HepG2 (cell line): Measurements from ENCODE around the gene PLEKHG4. TPM values are rescaled to one million over a fixed set of nuclear protein-coding genes. Genes with fewer than 3 reads are reported as not detected.

ENCODE experiments used
- FOXP1 ChIP-seq, 2 experiments: fragments of 450-650 bp in 1 of 2; IDR thresholded peaks; 2 replicates each; pipeline ENCODE4 v1.6.1; 2017 to 2018; ENCODE audit warnings: antibody characterized with exemption in 1 of 2
- HNRNPL ChIP-seq: fragments of 200-400 bp; formaldehyde crosslinking; IDR thresholded peaks from 2 replicates; pipeline ENCODE4 v1.6.1; 2017; ENCODE audit warnings: mild to moderate bottlenecking, low read depth, low read length
- KAT8 ChIP-seq: IDR thresholded peaks from 2 replicates; pipeline ENCODE4 v1.6.1; 2016; ENCODE audit warnings: missing genetic modification reagents, missing compliant biosample characterization
- NCOR1 ChIP-seq: fragments of 200-600 bp; sonication (generic); IDR thresholded peaks from 2 replicates; pipeline ENCODE4 v1.7.0; 2017; ENCODE audit warnings: antibody characterized with exemption, low read length, borderline replicate concordance
- NR3C1 ChIP-seq: sonication (generic); formaldehyde crosslinking; IDR thresholded peaks from 2 replicates; pipeline ENCODE4 v1.4.0; 2020; ENCODE audit warnings: missing genetic modification reagents
- PAX8 ChIP-seq: sonication (generic); formaldehyde crosslinking; IDR thresholded peaks from 2 replicates; pipeline ENCODE4 v1.8.0; 2022; ENCODE audit warnings: mild to moderate bottlenecking, missing genetic modification reagents, borderline replicate concordance
- PLSCR1 ChIP-seq: sonication (generic); formaldehyde crosslinking; IDR thresholded peaks from 2 replicates; pipeline ENCODE4 v1.5.0; 2020; ENCODE audit warnings: missing genetic modification reagents, mild to moderate bottlenecking, borderline replicate concordance
- YEATS2 ChIP-seq: sonication (generic); formaldehyde crosslinking; IDR thresholded peaks from 2 replicates; pipeline ENCODE4 v1.4.0; 2020; ENCODE audit warnings: missing genetic modification reagents, borderline replicate concordance
- ZBTB7B ChIP-seq: sonication (generic); formaldehyde crosslinking; IDR thresholded peaks from 2 replicates; pipeline ENCODE4 v1.4.0; 2020; ENCODE audit warnings: missing genetic modification reagents
- ZNF614 ChIP-seq: IDR thresholded peaks from 2 replicates; pipeline ENCODE4 v1.6.1; 2018; ENCODE audit warnings: missing biosample characterization, missing genetic modification reagents, inconsistent platforms, borderline replicate concordance
- ZNF878 ChIP-seq: sonication (generic); formaldehyde crosslinking; IDR thresholded peaks from 2 replicates; pipeline ENCODE4 v1.8.1; 2023; ENCODE audit warnings: mild to moderate bottlenecking, missing genetic modification reagents, moderate library complexity
- polyA plus RNA-seq, 8 experiments: library from polyadenylated mRNA; depleted of rRNA in 3 of 8; stranded (reverse) in 7 of 8; unstranded in 1 of 8; fragments of >200 nt; fragmentation: Illumina TruSeq in 4 of 8; extraction: Trizol in 4 of 8; gene quantifications; 2 replicates each; pipeline versions ENCODE4 v1.2.1 to v1.2.3, GENCODE V29; 2011 to 2016; ENCODE audit warnings: low read depth in 4 of 8, missing spikeins in 1 of 8, mixed read lengths in 1 of 8; ENCODE audit not compliant: insufficient read depth in 1 of 8
- total RNA-seq, 5 experiments: library from RNA; depleted of rRNA; stranded (reverse); fragments of >200 nt; fragmentation: Illumina TruSeq; extraction: Trizol; gene quantifications; 2 replicates each; pipeline ENCODE4 v1.2.3, GENCODE V29; 2016; ENCODE audit warnings: low read depth in 1 of 5
- TF ChIP-seq, protein P1 (sequence below): sonication (generic); formaldehyde crosslinking; conservative IDR thresholded peaks from 2 replicates; pipeline ENCODE4 v1.8.0; 2022; ENCODE audit warnings: low read depth, missing genetic modification reagents
- TF ChIP-seq, protein P2 (sequence below), 2 experiments: sonication (generic) in 1 of 2; formaldehyde crosslinking in 1 of 2; IDR thresholded peaks; 2 replicates each; pipeline versions ENCODE4 v1.6.1 to v1.9.0; 2014 to 2022; ENCODE audit warnings: antibody characterized with exemption in 1 of 2, borderline replicate concordance in 1 of 2, inconsistent platforms in 1 of 2, low read depth in 1 of 2, missing genetic modification reagents in 1 of 2
- TF ChIP-seq, protein P3 (sequence below): IDR thresholded peaks from 2 replicates; pipeline ENCODE4 v1.6.1; 2016; ENCODE audit warnings: low read depth, missing genetic modification reagents, missing compliant biosample characterization

PLEKHG4 gene
- total and polyA plus RNA-seq, 2 of the 13 experiments (the other 11 are each of a cell fraction or from before 2014, with no cell fraction given), result 7.1 to 13.6 TPM

- TF ChIP-seq, protein P1, sequence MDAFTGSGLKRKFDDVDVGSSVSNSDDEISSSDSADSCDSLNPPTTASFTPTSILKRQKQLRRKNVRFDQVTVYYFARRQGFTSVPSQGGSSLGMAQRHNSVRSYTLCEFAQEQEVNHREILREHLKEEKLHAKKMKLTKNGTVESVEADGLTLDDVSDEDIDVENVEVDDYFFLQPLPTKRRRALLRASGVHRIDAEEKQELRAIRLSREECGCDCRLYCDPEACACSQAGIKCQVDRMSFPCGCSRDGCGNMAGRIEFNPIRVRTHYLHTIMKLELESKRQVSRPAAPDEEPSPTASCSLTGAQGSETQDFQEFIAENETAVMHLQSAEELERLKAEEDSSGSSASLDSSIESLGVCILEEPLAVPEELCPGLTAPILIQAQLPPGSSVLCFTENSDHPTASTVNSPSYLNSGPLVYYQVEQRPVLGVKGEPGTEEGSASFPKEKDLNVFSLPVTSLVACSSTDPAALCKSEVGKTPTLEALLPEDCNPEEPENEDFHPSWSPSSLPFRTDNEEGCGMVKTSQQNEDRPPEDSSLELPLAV, result no peak
- TF ChIP-seq NR3C1 (CRISPR knock-in tag) (no peak), PLSCR1 (CRISPR knock-in tag) (no peak), HNRNPL (0 out of 2 replicates have a peak, but pooled peaks have one; percentile 10), ZNF614 (CRISPR knock-in tag) (peak; percentile 84), ZBTB7B (CRISPR knock-in tag) (peak; percentile 100), FOXP1 (IDR thresholded peaks at IDR 0.05) (no peak), FOXP1 (CRISPR knock-in tag; IDR thresholded peaks at IDR 0.05) (no peak), NCOR1 (no peak; the same call in 1 of the 2 replicates), ZNF878 (CRISPR knock-in tag) (no peak), YEATS2 (CRISPR knock-in tag) (peak; percentile 83), KAT8 (peak; percentile 92), PAX8 (CRISPR knock-in tag) (no peak; the same call in 1 of the 2 replicates)
- TF ChIP-seq, protein P2, sequence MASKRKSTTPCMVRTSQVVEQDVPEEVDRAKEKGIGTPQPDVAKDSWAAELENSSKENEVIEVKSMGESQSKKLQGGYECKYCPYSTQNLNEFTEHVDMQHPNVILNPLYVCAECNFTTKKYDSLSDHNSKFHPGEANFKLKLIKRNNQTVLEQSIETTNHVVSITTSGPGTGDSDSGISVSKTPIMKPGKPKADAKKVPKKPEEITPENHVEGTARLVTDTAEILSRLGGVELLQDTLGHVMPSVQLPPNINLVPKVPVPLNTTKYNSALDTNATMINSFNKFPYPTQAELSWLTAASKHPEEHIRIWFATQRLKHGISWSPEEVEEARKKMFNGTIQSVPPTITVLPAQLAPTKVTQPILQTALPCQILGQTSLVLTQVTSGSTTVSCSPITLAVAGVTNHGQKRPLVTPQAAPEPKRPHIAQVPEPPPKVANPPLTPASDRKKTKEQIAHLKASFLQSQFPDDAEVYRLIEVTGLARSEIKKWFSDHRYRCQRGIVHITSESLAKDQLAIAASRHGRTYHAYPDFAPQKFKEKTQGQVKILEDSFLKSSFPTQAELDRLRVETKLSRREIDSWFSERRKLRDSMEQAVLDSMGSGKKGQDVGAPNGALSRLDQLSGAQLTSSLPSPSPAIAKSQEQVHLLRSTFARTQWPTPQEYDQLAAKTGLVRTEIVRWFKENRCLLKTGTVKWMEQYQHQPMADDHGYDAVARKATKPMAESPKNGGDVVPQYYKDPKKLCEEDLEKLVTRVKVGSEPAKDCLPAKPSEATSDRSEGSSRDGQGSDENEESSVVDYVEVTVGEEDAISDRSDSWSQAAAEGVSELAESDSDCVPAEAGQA (IDR thresholded peaks at IDR 0.05; ENCODE audit: low read depth), result peak; percentile 73; the same call in 1 of the 2 replicates
- TF ChIP-seq, protein P2 (CRISPR knock-in tag; IDR thresholded peaks at IDR 0.05; ENCODE audit: borderline replicate concordance), result no peak
- TF ChIP-seq, protein P3, sequence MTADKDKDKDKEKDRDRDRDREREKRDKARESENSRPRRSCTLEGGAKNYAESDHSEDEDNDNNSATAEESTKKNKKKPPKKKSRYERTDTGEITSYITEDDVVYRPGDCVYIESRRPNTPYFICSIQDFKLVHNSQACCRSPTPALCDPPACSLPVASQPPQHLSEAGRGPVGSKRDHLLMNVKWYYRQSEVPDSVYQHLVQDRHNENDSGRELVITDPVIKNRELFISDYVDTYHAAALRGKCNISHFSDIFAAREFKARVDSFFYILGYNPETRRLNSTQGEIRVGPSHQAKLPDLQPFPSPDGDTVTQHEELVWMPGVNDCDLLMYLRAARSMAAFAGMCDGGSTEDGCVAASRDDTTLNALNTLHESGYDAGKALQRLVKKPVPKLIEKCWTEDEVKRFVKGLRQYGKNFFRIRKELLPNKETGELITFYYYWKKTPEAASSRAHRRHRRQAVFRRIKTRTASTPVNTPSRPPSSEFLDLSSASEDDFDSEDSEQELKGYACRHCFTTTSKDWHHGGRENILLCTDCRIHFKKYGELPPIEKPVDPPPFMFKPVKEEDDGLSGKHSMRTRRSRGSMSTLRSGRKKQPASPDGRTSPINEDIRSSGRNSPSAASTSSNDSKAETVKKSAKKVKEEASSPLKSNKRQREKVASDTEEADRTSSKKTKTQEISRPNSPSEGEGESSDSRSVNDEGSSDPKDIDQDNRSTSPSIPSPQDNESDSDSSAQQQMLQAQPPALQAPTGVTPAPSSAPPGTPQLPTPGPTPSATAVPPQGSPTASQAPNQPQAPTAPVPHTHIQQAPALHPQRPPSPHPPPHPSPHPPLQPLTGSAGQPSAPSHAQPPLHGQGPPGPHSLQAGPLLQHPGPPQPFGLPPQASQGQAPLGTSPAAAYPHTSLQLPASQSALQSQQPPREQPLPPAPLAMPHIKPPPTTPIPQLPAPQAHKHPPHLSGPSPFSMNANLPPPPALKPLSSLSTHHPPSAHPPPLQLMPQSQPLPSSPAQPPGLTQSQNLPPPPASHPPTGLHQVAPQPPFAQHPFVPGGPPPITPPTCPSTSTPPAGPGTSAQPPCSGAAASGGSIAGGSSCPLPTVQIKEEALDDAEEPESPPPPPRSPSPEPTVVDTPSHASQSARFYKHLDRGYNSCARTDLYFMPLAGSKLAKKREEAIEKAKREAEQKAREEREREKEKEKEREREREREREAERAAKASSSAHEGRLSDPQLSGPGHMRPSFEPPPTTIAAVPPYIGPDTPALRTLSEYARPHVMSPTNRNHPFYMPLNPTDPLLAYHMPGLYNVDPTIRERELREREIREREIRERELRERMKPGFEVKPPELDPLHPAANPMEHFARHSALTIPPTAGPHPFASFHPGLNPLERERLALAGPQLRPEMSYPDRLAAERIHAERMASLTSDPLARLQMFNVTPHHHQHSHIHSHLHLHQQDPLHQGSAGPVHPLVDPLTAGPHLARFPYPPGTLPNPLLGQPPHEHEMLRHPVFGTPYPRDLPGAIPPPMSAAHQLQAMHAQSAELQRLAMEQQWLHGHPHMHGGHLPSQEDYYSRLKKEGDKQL, result no peak; the same call in 1 of the 2 replicates
Measured at GRCh38 chr16:67246081-67246755, 33.1 kb upstream of the PLEKHG4 start (continued).
